ENCODE measurements around the gene TMEM143.
"Not testable (repeated sequence)": the region's sequence is repeated elsewhere in the genome, so short reads cannot be mapped to it uniquely, and the experiment has no call there.

TMEM143 gene

GRCh38 chr19:48296963-48297734 lies 66.6 kb downstream of the TMEM143 start:
- no peak for DNase-seq (ENCODE audit: low read depth in 2 of 2)

DNA sequence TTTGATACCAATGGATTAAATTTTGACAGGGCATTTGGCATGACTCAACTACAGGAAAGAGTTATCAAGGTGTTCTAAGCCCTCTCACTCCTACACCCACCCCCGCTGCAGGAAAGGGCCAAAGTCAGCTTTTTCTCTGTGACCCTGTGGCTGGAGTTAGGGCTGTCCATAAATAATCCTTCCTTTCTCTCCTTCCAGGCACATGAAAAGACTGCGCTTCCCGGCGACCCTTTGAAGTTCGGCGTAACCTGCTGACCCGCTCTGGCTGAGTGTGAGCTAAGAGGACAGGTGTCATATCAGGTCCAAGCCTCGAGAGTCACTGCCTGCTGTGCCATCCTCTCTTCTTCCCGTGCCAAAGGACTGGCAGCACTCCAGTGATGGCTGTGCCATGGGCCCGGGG lies 68.3 kb downstream of the TMEM143 start:
- DNase-seq (ENCODE audit: low read depth in 2 of 2): no peak

- no peak for DNase-seq (ENCODE audit: low read depth in 2 of 2)
These were observed 70.9 kb downstream of the TMEM143 start for GRCh38 chr19:48292798-48293197.

- DNase-seq (ENCODE audit: low read depth in 2 of 2): not testable (repeated sequence)
These were observed 72.3 kb downstream of the TMEM143 start for GRCh38 chr19:48291489-48291815.

DNA sequence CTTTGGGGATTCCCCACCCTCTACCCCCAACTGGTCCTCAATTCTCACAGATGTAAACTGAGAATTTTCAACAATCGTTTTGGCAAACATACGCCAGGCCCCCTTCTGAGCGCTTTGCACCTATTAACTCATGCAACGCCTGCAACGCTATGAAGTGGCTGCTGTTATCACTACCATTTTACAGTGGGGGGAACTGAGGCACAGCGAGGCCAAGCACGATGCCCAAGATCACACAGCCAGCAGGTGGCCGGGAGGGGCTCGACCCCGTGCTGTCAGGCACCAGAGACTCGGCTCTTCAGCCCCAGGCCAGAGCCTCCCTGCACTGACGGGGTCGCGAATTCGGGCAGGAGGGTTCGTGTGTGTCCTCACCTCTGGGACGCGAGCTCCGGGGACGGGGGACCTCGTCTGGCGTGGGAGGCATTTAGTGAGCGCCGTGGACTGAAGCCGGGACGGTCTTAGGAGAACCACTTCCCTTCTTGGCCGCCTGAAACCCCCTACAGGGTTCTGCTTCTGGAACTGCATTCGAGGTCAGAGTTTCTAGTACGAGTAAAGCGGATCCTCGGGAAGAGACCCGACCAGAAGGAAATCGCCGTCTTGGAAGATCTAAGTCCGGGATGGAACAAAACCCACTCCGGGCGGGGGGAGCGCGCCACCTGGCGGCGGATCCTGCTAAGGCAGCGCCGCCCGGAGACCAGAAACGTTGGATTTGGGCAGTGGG lies 72.8 kb downstream of the TMEM143 start:
- DNase-seq (ENCODE audit: low read depth in 2 of 2): peak; percentile 60 to 63

GRCh38 chr19:48290401-48290770 lies 73.4 kb downstream of the TMEM143 start:
- no peak for DNase-seq (ENCODE audit: low read depth in 2 of 2)

DNA sequence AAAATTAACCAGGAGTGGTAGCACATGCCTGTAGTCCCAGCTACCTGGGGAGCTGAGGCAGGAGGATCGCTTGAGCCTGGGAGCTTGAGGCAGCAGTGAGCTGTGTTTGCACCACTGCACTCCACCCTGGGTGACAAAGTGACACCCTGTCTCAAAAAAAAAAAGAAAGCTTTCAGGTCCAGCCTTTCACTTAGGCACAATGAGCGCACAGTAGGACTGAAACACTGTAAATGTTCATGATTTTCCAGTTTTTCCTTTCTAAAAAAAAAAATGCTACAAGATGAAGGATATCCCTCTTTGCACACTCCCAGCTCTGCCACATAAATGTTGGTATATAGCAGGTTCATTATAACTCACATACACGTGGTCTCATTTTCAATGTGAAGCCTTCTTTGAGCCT lies 76.0 kb downstream of the TMEM143 start:
- DNase-seq (ENCODE audit: low read depth in 2 of 2): no peak

DNA sequence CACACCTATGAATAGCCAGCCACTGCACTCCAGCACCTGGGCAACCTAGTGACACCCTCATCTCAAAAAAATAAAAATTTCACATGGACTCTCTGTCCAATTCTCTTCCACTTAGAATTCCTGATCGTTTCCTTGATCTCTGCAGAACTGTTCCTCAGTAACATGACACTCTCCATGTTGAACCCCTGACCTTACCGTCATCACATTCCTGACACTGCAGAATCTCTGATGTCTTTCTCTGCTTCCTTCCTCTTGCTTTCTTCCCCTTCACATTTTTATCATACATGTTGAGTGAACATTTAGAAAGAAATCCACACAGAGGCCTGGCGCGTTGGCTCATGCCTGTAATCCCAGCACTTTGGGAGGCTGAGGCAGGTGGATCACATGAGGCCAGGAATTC lies 78.8 kb downstream of the TMEM143 start:
- DNase-seq (ENCODE audit: low read depth in 2 of 2): no peak

- no peak for DNase-seq (ENCODE audit: low read depth in 2 of 2)
These were observed 79.8 kb downstream of the TMEM143 start for GRCh38 chr19:48283908-48284307.
